ENCODE data around the gene PLEKHG4B.

Gene PLEKHG4B

GRCh38 chr5:105504-106070 is 13.6 kb downstream of the PLEKHG4B start:
- DNase-seq (ENCODE audit: insufficient read length, low spot score) (no peak), FAIRE-seq (no peak)
- TF ChIP-seq POU2F2 (IDR thresholded peaks at IDR 0.05; ENCODE audit: low read depth, low read length) (no peak), POLR2A (IDR thresholded peaks at IDR 0.05; ENCODE audit: low read depth, low read length) (no peak), SPI1 (IDR thresholded peaks at IDR 0.05; ENCODE audit: low read depth, low read length) (no peak), POLR2AphosphoS5 (IDR thresholded peaks at IDR 0.05; ENCODE audit: low read depth, low read length) (no peak), TAF1 (IDR thresholded peaks at IDR 0.05; ENCODE audit: low read depth, low read length) (no peak), PAX5 (IDR thresholded peaks at IDR 0.05; ENCODE audit: insufficient read depth, low read length, severe bottlenecking) (no peak)

- FAIRE-seq (no peak), DNase-seq (ENCODE audit: insufficient read length, low spot score) (no peak)
- no peak for TF ChIP-seq TAF1 (IDR thresholded peaks at IDR 0.05; ENCODE audit: low read depth, low read length)
Observed at GRCh38 chr5:106587-106986, 14.6 kb downstream of the PLEKHG4B start.

- no peak for TF ChIP-seq TAF1 (IDR thresholded peaks at IDR 0.05; ENCODE audit: low read depth, low read length)
- no peak for TF ChIP-seq POU2F2 (IDR thresholded peaks at IDR 0.05; ENCODE audit: low read depth, low read length)
- TF ChIP-seq SPI1 (IDR thresholded peaks at IDR 0.05; ENCODE audit: low read depth, low read length), result no peak
- no peak for TF ChIP-seq POLR2A (IDR thresholded peaks at IDR 0.05; ENCODE audit: low read depth, low read length)
- TF ChIP-seq POLR2AphosphoS5 (IDR thresholded peaks at IDR 0.05; ENCODE audit: low read depth, low read length), result no peak
- TF ChIP-seq PAX5 (IDR thresholded peaks at IDR 0.05; ENCODE audit: insufficient read depth, low read length, severe bottlenecking), result no peak
- DNase-seq (ENCODE audit: insufficient read length, low spot score) (no peak), FAIRE-seq (no peak)
Observed at GRCh38 chr5:107526-107925, 15.6 kb downstream of the PLEKHG4B start.

GRCh38 chr5:109826-110225 is 17.9 kb downstream of the PLEKHG4B start:
- DNase-seq (ENCODE audit: insufficient read length, low spot score) (no peak), FAIRE-seq (peak; percentile 68)
- TF ChIP-seq PAX5 (IDR thresholded peaks at IDR 0.05; ENCODE audit: insufficient read depth, low read length, severe bottlenecking), result no peak
- no peak for TF ChIP-seq POLR2A (IDR thresholded peaks at IDR 0.05; ENCODE audit: low read depth, low read length)
- no peak for TF ChIP-seq POLR2AphosphoS5 (IDR thresholded peaks at IDR 0.05; ENCODE audit: low read depth, low read length)
- no peak for TF ChIP-seq TAF1 (IDR thresholded peaks at IDR 0.05; ENCODE audit: low read depth, low read length)
- TF ChIP-seq SPI1 (IDR thresholded peaks at IDR 0.05; ENCODE audit: low read depth, low read length), result no peak
- TF ChIP-seq POU2F2 (IDR thresholded peaks at IDR 0.05; ENCODE audit: low read depth, low read length), result no peak

- DNase-seq (ENCODE audit: insufficient read length, low spot score) (no peak), FAIRE-seq (no peak)
- TF ChIP-seq PAX5 (IDR thresholded peaks at IDR 0.05; ENCODE audit: insufficient read depth, low read length, severe bottlenecking) (no peak), TAF1 (IDR thresholded peaks at IDR 0.05; ENCODE audit: low read depth, low read length) (no peak), POLR2AphosphoS5 (IDR thresholded peaks at IDR 0.05; ENCODE audit: low read depth, low read length) (no peak), SPI1 (IDR thresholded peaks at IDR 0.05; ENCODE audit: low read depth, low read length) (no peak), POU2F2 (IDR thresholded peaks at IDR 0.05; ENCODE audit: low read depth, low read length) (no peak), POLR2A (IDR thresholded peaks at IDR 0.05; ENCODE audit: low read depth, low read length) (no peak)
Observed at GRCh38 chr5:110270-110888, 18.4 kb downstream of the PLEKHG4B start.

- TF ChIP-seq POU2F2 (IDR thresholded peaks at IDR 0.05; ENCODE audit: low read depth, low read length) (no peak), SPI1 (IDR thresholded peaks at IDR 0.05; ENCODE audit: low read depth, low read length) (no peak), TAF1 (IDR thresholded peaks at IDR 0.05; ENCODE audit: low read depth, low read length) (no peak), POLR2AphosphoS5 (IDR thresholded peaks at IDR 0.05; ENCODE audit: low read depth, low read length) (no peak), POLR2A (IDR thresholded peaks at IDR 0.05; ENCODE audit: low read depth, low read length) (no peak), PAX5 (IDR thresholded peaks at IDR 0.05; ENCODE audit: insufficient read depth, low read length, severe bottlenecking) (no peak)
Observed at GRCh38 chr5:111171-111570, 19.2 kb downstream of the PLEKHG4B start.

GRCh38 chr5:119486-120097 is 27.6 kb downstream of the PLEKHG4B start:
- DNase-seq (ENCODE audit: insufficient read length, low spot score) (no peak), FAIRE-seq (no peak)
- TF ChIP-seq POU2F2 (IDR thresholded peaks at IDR 0.05; ENCODE audit: low read depth, low read length) (no peak), POLR2A (IDR thresholded peaks at IDR 0.05; ENCODE audit: low read depth, low read length) (no peak), POLR2AphosphoS5 (IDR thresholded peaks at IDR 0.05; ENCODE audit: low read depth, low read length) (no peak), SPI1 (IDR thresholded peaks at IDR 0.05; ENCODE audit: low read depth, low read length) (no peak), PAX5 (IDR thresholded peaks at IDR 0.05; ENCODE audit: insufficient read depth, low read length, severe bottlenecking) (no peak), TAF1 (IDR thresholded peaks at IDR 0.05; ENCODE audit: low read depth, low read length) (no peak)

More at GRCh38 chr5:111171-111570, 19.2 kb downstream of the PLEKHG4B start:
- DNase-seq (ENCODE audit: insufficient read length, low spot score) (no peak), FAIRE-seq (no peak)

GRCh38 chr5:121432-121831 is 29.5 kb downstream of the PLEKHG4B start:
- TF ChIP-seq PAX5 (IDR thresholded peaks at IDR 0.05; ENCODE audit: insufficient read depth, low read length, severe bottlenecking) (no peak), SPI1 (IDR thresholded peaks at IDR 0.05; ENCODE audit: low read depth, low read length) (no peak), POLR2A (IDR thresholded peaks at IDR 0.05; ENCODE audit: low read depth, low read length) (no peak), POLR2AphosphoS5 (IDR thresholded peaks at IDR 0.05; ENCODE audit: low read depth, low read length) (no peak), POU2F2 (IDR thresholded peaks at IDR 0.05; ENCODE audit: low read depth, low read length) (no peak), TAF1 (IDR thresholded peaks at IDR 0.05; ENCODE audit: low read depth, low read length) (no peak)
- DNase-seq (ENCODE audit: insufficient read length, low spot score) (no peak), FAIRE-seq (no peak)

- FAIRE-seq (no peak), DNase-seq (ENCODE audit: insufficient read length, low spot score) (no peak)
- no peak for TF ChIP-seq POLR2AphosphoS5 (IDR thresholded peaks at IDR 0.05; ENCODE audit: low read depth, low read length)
- TF ChIP-seq POU2F2 (IDR thresholded peaks at IDR 0.05; ENCODE audit: low read depth, low read length), result no peak
- no peak for TF ChIP-seq POLR2A (IDR thresholded peaks at IDR 0.05; ENCODE audit: low read depth, low read length)
- no peak for TF ChIP-seq TAF1 (IDR thresholded peaks at IDR 0.05; ENCODE audit: low read depth, low read length)
- no peak for TF ChIP-seq PAX5 (IDR thresholded peaks at IDR 0.05; ENCODE audit: insufficient read depth, low read length, severe bottlenecking)
- TF ChIP-seq SPI1 (IDR thresholded peaks at IDR 0.05; ENCODE audit: low read depth, low read length), result no peak
Observed at GRCh38 chr5:125815-126214, 33.8 kb downstream of the PLEKHG4B start.
